GM18520 (cell line): Measurements from ENCODE around the gene SFXN3.

Experiments
- ATAC-seq: cut with Tn5 transposase; IDR thresholded peaks from one replicate; pipeline ENCODE4 v1.9.1; 2021; ENCODE audit not compliant: unreplicated experiment

The SFXN3 gene

DNA sequence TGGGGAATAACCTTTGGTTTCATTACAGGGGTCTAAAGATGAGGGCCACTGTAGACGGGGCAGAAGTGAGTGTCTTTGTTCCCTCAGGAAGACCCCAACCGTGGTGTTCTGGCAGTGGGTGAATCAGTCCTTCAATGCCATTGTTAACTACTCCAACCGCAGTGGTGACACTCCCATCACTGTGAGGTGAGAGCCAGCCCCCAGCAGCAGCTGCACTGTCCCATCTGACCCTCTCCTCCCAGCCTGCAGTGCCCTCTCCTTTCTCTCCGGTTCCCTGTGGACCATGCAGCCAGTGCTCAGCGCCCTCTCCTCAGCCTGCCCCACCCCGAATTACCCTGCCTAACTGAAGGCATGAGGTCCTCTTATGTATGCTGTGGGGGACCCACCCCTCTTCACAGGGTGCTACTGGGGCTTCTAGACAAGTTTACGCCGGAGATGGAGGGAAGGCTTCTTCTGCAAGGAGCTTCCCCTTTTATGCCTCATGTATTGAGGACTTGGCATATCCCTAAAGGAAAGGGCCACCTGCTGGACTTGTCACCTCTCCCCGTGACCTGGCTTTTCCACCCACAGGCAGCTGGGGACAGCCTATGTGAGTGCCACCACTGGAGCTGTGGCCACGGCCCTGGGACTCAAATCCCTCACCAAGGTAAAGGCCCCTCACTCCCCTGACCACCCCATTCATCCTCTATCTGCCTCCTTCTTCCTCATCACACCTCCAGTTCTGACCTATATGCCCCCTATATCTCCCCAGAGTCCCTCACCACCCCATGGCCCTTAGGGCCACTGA, 5.1 kb downstream of the SFXN3 start:
- no peak for ATAC-seq

DNA sequence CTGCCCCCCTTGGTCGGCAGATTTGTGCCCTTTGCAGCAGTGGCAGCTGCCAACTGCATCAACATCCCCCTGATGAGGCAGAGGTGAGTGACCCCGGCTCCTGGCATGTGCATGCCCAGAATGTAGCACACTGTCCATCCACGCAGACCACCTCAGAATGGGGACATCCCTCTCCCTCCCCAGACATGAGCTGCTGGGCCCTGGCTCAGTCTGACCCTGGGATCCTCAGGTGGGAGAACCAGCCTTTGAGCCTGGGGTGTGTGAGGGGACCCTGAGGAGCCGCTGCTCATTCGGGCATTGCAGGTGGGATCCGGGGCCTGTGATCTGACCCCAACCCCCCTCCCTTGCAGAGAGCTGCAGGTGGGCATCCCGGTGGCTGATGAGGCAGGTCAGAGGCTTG, 5.7 kb downstream of the SFXN3 start:
- no peak for ATAC-seq

DNA sequence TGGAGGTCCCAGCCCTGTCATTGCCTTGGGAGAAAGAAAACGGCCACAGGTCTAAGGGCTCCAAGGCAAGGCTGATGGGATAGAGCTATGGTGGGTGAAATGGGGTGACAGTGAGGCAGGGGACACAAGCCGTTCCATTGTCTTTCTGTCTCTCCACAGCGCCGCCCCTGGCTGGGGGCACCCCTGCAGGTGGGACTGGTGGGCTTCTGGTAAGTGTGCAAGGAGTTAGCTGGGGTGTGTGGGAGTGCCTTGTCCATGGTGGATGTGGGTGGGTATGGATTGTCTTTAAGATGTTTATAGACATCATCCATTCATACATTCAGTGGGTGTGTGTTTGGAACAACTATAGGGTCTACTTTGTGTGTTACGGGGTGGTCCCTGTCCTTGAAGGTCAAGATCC, 7.5 kb downstream of the SFXN3 start:
- ATAC-seq = no peak

DNA sequence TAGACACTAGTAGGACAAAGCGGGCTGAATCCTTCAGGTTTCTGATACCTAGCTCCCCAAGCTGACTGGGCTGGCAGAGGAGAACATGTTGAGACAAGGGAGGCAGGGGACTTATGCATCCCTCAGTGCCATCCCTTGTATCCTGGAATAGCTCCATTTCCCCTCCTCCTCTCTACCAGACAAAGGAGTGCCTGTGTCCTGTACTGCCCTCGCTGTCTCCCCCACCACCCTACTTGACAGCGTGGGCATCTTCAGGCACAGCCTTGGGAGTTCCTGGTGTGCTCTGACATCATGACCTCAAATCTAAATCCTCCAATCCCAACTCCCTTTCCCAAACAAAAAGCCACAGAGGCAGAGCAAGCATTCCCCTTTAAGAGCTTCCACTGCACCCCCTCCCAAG, 9.0 kb downstream of the SFXN3 start:
- ATAC-seq = no peak

DNA sequence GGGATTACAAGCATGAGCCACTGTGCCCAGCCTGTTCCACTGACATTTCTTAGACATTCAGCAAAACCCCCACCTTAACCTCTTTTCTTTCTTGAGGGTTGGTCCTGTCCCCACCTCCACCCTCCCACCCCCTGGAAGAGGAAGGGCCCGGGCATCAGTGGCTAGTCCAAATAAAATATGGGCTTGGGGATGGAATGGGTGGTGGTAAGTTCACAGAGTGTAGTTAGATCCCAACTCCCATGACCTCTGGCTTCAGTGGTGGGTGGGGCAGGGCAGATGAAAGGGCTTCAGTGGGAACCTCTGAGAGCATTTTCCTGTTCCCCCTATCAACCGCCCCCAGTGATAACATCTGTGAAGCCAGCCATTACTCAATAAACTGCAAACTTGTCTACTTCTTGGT, 9.8 kb downstream of the SFXN3 start:
- no peak for ATAC-seq

DNA sequence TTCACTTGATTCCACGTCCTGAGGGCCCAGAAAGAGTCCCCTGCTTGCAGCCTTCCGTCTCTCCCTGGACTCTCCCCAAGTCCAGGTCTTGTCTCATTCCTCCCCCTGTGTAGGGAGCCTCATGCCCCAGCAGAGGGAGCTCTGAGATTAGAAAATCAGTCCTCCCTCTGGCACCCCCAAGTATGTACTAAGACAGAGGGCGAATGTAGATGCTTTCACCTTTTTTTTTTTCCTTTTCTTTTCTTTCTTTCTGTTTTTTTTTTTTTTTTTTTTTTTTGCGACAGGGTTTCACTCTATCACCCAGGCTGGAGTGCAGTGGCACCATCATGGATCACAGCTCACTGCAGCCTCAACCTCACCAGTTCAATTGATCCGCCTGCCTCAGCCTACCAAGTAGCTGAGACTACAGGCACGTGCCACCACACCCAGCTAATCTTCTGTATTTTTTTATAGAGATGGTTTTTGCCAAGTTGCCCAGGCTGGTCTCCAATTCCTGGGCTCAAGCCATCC, 10.3 kb downstream of the SFXN3 start:
- ATAC-seq = peak; percentile 74

DNA sequence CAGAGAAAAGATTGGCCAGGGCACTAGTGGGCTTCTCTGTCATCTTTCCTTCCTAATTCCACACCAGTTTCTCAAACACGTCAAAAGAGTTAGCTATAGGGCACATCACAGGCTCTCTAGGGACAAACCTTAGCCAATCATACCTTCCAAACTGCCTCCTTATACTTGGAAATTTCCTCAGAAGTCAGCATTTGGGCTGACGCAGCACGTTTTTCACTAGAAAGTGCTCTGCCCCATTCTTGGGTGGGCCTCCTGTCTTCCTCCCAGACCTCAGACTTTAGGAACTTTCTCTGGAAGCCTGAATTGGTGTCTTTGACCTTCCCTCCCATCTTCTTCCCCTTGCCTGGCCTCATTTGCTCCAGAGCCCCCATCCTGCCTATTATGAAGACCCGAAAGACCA, 11.1 kb downstream of the SFXN3 start:
- no peak for ATAC-seq

DNA sequence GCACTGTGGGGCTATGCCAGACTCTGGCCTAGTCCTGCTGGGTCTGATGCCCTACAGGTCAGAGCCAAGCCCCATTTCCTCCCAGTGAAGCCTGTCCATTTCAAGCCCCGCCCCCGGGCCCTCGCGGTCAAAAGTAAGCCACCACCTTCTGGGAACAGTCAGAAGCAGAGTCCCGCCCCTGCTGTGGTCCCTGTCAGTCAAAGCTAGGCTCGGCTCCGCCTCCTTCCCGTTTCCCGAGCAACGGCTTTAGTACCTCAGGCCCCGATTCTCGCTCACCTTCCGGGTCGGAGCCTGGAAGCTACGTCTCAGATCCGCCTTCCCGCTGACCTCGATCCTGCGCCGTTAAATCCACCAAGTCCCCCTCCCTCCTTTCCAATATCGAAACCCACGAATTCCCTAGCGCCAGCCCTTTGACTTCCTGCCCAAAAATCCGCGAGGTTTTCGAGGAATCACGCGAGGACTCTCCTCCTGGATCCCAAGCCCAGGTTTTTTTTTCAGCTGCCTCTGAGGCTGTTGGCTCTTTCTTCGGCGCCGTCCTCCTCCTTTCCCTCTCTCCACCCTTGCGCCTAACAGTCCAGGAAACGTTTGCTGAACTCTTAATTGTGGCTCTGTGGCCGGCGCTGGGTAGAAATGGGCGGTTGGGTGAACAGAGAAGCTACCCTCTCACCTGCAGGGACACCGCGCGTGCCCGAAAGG, 11.8 kb downstream of the SFXN3 start:
- peak; percentile 82 for ATAC-seq

DNA sequence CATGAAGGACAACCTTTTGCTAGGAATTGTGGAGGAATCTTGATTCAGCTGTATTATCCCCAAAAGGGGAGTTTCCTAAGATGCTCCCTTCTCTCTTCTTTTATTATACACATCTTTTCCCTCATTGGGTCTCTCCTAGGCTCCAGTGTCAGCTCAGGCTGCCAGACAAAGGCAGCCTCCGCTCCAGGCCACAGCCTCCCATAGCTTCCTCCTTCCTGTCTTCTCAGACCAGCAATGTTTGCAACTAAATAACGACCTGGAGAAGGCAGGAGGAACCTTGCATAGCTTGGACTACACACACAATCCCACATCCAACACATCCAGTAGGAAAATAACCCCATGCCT, 12.3 kb downstream of the SFXN3 start:
- ATAC-seq = no peak

DNA sequence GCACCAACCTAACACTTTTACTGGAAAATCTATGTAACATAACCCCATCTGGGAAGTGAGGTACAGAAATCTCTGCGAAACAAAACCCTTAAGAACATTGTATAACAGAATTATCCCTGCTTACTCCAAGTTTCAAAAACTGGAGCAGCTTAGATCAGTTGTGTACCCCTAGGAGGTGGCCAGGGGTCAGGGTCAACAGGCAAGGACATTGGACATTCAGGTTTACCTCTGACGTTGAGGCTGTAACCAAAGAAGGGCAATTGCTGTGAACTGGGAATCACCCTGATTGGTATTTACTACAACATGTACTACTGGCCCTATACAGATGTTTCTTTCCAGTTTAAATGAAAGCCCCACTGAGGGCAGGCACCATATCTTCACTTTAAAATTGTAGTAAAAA, 13.1 kb downstream of the SFXN3 start:
- ATAC-seq = no peak

DNA sequence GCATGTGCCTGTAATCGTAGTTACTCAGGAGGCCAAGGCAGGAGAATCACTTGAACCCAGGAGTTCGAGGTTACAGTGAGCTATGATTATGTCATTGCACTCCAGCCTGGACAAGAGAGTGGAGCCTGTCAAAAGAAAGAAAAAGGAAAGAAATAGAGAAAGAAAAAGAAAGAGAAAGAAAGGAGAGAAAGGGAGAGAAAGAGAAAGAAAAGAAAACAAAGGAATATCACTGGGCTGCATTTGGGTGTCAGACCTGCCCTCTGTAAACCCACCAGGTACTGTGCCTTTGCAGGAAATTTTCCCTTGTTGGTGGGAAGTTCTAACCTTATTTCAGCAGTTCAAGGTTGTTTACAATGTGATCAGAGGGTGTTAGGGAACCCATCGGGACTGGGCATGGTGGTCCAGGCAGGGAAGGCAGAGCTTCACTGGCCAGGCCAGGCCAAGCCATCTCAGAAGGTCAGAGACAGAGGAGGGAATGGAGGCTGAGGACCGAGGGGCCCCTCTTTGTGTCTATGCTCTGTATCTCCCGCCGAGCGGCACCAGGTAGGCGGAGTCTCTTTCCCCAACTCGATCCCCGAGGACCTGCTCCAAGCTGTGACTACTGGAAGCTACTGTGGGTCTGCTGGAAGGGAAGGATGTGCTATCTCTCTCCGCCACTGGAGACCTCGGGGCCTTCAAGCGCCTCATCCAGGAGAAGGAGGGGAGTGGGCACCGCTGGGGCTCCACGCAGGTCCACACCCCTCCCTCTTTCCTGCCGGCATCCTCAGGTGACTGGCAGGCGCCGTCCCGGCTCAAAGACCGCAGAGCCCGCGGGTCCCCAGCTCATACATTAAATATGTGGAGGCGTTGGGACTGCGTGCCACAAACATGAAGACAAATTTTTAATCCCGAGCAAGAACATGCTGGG, 15.6 kb downstream of the SFXN3 start:
- ATAC-seq = no peak

DNA sequence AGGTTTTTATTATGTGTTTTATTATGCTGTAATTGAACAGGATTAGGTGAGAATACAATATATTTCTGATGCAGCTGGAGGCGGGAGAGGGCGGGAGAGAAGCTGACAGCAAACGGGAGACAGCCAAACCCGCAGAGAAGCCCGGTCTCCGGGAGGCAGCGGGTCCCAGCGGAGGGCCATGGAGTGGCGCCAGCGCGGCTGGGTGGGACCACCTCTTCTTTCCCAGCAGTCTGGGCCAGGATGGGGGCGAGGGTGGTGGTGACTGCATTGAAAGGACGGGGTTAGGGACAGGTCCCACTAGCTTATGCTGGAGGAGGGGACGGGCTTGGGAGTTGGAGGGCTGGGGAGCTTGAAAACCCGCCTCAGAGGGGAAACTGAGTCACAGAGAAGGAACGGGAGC, 16.2 kb downstream of the SFXN3 start:
- no peak for ATAC-seq

DNA sequence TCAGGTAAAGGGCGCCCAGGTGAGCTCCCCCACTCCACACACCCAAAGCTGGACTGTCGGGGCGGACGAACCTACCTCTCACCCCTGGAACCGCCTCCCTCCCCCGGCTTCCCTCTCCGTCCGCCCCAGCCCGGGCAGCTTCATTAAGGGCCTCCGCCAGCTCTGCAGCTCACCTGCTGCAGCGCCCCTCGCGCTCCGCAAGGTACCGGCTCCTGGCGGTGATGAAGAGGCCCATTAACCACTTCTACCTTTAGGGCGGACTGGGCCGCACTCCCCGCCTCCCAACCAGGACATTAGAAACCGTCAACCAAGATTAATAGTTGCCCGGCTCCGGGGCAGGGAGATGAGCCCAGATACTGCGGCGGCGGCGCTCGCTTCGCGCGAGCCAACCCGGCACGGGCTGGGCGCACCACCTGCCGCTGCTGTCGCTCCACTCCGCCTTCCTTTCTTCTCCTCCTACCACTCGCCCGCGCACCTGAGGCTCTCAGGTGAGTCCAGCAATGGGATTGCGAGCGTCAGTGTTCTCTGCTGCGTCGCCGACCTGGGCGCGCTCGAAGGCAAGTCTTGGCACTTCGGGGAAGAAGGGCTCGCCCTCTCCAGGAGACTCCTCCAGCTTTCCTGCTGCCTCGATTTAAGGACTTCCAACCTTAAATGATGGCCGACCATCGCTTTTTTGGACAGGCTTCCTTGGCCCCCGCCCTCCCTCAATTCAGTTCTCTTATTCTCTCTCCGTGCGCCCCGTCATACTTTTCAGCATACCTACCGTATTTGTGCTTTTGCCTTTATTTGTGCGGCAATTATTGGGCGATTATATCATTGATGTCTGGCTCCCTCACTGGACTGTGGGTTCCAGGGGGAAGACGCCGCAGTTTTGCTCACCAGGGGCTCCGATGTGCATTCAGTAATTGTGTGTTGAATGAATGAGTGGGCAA, 17.2 kb downstream of the SFXN3 start:
- ATAC-seq = no peak

DNA sequence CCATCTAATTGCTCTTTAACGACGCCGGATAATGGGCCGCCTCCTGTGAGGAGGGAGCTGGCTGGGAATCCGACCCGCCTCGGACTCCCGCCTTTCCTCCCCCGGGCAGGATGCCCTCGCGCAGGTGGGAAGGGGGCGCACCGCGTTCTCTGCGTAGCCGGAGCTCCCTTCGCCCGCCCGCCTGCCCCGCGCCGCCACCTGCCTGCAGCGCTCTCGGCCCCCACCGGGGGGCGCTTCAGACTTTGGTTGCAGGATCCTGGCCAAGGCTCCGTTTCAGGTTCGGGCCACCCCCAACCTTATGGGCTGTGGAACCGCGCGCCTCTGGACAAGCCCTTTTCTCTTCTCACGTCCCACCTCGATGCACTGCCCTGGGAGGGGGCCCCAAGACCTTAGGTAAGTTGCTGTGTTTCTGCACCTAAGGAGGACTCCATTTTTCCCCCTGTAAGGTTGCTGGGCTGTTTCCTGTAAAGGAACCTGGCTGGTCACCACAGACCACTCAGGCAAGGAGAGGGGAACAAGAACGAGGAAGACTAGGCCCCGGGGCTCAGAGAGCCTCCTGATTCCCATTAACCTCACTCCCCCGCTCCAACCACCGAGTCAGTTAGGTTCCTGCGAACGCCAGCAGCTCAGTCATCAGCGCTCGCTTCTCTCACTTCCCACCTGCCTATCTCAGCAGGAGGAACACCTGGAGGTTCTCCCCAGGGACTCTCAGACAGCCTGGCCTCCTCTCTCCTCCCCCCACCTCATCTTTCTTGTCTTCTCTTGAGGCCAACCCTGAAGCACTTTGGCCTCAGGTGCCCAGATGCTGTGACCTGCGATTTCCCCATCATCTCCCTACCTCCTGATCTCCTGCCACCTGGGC, 19.4 kb downstream of the SFXN3 start:
- no peak for ATAC-seq

DNA sequence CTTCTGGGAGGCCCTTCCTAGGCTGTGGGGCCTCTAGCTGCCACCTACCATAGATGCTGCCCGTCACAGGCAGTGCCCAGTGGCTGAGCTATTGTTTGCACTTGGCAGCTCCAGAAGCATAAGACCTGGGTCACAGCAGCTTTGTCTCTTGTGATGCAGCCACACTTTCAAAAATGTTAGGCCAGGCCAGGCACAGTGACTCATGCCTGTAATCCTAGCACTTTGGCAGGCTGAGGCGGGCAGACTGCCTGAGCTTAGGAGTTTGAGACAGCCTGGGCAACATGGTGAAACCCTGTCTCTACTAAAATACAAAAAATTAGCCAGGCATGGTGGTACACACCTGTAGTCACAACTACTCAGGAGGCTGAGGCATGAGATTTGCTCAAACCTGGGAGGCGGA, 21.3 kb downstream of the SFXN3 start:
- no peak for ATAC-seq

DNA sequence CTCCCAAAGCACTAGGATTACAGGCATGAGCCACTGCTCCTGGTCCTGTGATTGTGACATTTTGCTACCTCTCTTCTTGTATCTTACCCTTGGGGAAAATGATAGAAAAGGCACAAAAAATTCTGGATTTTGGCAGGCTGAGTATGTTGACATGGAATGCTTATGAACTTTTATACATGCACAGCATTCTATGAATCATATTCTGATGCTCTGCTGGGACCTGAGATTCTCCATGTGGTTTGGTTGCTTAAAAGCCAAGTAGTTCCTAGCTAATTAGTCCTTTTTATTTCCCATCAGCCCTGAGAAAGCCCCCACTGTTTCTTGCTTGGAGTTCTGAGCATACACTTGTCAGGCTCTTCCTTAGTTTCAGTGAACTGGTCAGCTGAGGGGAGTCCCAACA, 22.5 kb downstream of the SFXN3 start:
- ATAC-seq = no peak

DNA sequence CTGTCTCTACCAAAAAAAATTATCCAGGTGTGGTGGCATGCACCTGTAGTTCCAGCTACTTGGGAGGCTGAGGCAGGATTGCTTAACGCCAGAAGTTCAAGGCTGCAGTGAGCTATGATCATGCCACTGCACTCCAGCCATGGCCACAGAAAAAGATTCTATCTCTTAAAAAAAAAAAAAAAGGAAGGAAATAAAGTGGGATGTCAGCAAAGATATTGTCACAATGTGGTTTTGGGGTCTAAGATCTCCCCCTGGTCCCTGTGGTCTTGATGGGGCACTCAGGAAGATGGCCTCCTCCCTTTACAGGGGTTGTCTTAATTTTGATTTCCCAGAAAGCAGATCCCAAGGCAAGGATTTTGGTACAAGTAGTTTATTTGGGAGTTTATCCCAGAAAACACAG, 23.3 kb downstream of the SFXN3 start:
- ATAC-seq = no peak

DNA sequence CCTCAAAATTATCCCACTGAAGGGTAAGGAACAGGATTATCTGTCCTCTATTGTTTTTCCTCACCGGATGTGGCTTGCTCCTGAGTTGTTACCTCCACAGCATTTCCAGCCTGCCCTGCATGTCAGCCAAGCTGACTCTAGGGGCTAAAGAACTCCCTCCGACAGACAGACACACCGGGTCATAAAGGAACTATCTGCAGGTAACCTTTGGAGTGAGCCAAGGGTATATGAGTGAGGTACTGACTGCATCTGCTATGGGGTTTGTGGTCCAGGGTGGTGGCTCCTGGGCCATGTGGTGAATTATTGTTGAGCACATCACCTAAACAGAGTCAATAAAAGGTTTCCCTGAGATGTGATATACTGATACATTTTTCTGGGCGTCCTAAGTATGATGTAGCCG, 23.8 kb downstream of the SFXN3 start:
- ATAC-seq = no peak

DNA sequence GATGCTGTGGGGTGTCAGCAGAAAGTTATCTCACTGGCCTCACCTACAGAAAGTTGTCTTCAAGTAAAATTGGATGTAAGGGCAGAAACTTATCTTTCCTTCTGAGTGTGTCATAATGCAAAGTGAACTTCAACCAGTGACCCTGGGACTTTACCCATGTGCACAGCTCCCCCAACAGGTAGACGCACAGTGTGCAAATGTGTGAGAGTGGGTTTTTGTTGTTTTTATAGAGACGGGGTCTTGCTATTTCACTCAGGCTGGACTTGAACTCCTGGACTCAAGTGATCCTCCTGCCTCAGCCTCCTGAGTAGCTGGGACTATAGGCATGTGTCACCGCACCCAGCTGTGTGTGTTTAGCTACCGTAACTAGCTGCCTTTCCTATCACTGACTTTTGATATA, 24.4 kb downstream of the SFXN3 start:
- no peak for ATAC-seq
